Kidney glomerular epithelial cell (primary cell): ENCODE data around the gene RXRB.
"Not testable (repeated sequence)": the region's sequence is repeated elsewhere in the genome, so short reads cannot be mapped to it uniquely, and the experiment has no call there.

Source experiments
- DNase-seq: peaks from one replicate; lab custom pipeline; 2025; lab: John Stamatoyannopoulos, UW

The RXRB gene

GRCh38 chr6:33163540-33163939, 36.9 kb downstream of the RXRB start:
- no peak for DNase-seq

GRCh38 chr6:33161354-33162331, 38.8 kb downstream of the RXRB start:
- no peak for DNase-seq

GRCh38 chr6:33160728-33161344, 39.6 kb downstream of the RXRB start:
- DNase-seq = no peak

- no peak for DNase-seq
These were observed 40.4 kb downstream of the RXRB start for GRCh38 chr6:33160096-33160495.

GRCh38 chr6:33156964-33157363, 43.5 kb downstream of the RXRB start:
- DNase-seq = no peak

GRCh38 chr6:33156561-33156960, 43.9 kb downstream of the RXRB start:
- no peak for DNase-seq

- DNase-seq = no peak
These were observed 46.1 kb downstream of the RXRB start for GRCh38 chr6:33154349-33154748.

GRCh38 chr6:33151050-33151449, 49.4 kb downstream of the RXRB start:
- DNase-seq = no peak

GRCh38 chr6:33150560-33150959, 49.9 kb downstream of the RXRB start:
- DNase-seq = not testable (repeated sequence)

- DNase-seq = peak; percentile 58
These were observed 52.4 kb downstream of the RXRB start for GRCh38 chr6:33147807-33148666.

- DNase-seq = peak; percentile 44
These were observed 56.1 kb downstream of the RXRB start for GRCh38 chr6:33144373-33144772.
